Smooth muscle cell (in vitro differentiated cells): ENCODE data around the gene ALDH6A1. TPM values are rescaled to one million over a fixed set of nuclear protein-coding genes. Genes with fewer than 3 reads are reported as not detected.

Experiments used
- DNase-seq: peaks from one replicate; lab custom pipeline; 2025; ENCODE audit not compliant: unreplicated experiment; lab: John Stamatoyannopoulos, UW
- H2AFZ ChIP-seq: fragments of 200-600 bp; sonication (generic); 2 replicates; pipeline ENCODE4 v1.6.0; 2016; ENCODE audit warnings: antibody characterized with exemption, low read depth, mild to moderate bottlenecking
- H3F3A ChIP-seq: fragments of 200-600 bp; sonication (generic); 2 replicates; pipeline ENCODE4 v1.6.0; 2017; ENCODE audit warnings: antibody characterized with exemption, low read depth
- H3K27ac ChIP-seq: fragments of 200-600 bp; sonication (generic); 2 replicates; pipeline ENCODE4 v1.5.1; 2016; ENCODE audit warnings: low read depth, mild to moderate bottlenecking
- H3K27me3 ChIP-seq: fragments of 200-600 bp; sonication (generic); 2 replicates; pipeline ENCODE4 v1.6.1; 2016; ENCODE audit warnings: low read depth, mild to moderate bottlenecking
- H3K36me3 ChIP-seq: fragments of 200-600 bp; sonication (generic); 2 replicates; pipeline ENCODE4 v1.5.1; 2016; ENCODE audit warnings: low read depth
- H3K4me1 ChIP-seq: fragments of 200-600 bp; sonication (generic); 2 replicates; pipeline ENCODE4 v1.5.1; 2016; ENCODE audit warnings: low read depth
- H3K4me2 ChIP-seq: fragments of 200-600 bp; sonication (generic); 2 replicates; pipeline ENCODE4 v1.6.0; 2016; ENCODE audit warnings: mild to moderate bottlenecking
- H3K4me3 ChIP-seq: fragments of 200-600 bp; sonication (generic); 2 replicates; pipeline ENCODE4 v1.5.1; 2016; ENCODE audit warnings: mild to moderate bottlenecking
- H3K79me2 ChIP-seq: fragments of 200-600 bp; sonication (generic); 2 replicates; pipeline ENCODE4 v1.6.0; 2016; ENCODE audit warnings: low read depth, mild to moderate bottlenecking
- H3K9ac ChIP-seq: fragments of 200-600 bp; sonication (generic); 2 replicates; pipeline ENCODE4 v1.6.0; 2016; ENCODE audit warnings: low read depth
- H3K9me3 ChIP-seq: fragments of 200-600 bp; sonication (generic); replicated peaks from 2 replicates; pipeline ENCODE4 v1.5.1; 2016; ENCODE audit warnings: low read depth
- H4K20me1 ChIP-seq: fragments of 200-600 bp; sonication (generic); 2 replicates; pipeline ENCODE4 v1.6.0; 2016; ENCODE audit warnings: low read depth
- CTCF ChIP-seq: fragments of 200-600 bp; sonication (generic); IDR thresholded peaks from 2 replicates; pipeline ENCODE4 v1.5.1; 2017; ENCODE audit warnings: borderline replicate concordance, mild to moderate bottlenecking, antibody characterized with exemption; ENCODE audit not compliant: insufficient read depth, poor library complexity, severe bottlenecking
- WGBS: methylation state at CpG from one replicate; pipeline ENCODE4 v1.1.7; 2016; ENCODE audit warnings: low lambda C conversion rate; 5-methylcytosine and 5-hydroxymethylcytosine counted together
- polyA plus RNA-seq: library from polyadenylated mRNA; unstranded; fragments of >200 nt; fragmentation: Nextera tagmentation; extraction: Ambion mirVana; gene quantifications from 2 replicates; pipeline ENCODE4 v1.2.1, GENCODE V29; 2016
- total RNA-seq: library from RNA; depleted of rRNA; stranded (reverse); fragments of >200 nt; gene quantifications from 2 replicates; pipeline ENCODE4 v1.2.3, GENCODE V29; 2014

The ALDH6A1 gene
- total and polyA plus RNA-seq, 2 experiments from 2014 or later, result 16.1 to 18.9 TPM

GRCh38 chr14:74089251-74090020 is 5.2 kb upstream of the ALDH6A1 start:
- no peak for TF ChIP-seq CTCF
- Histone ChIP-seq H3K79me2 (peaks cover 22% of the 10 kb centered on the region), H3K36me3 (no peaks in the 10 kb centered on the region), H3K4me1 (peaks cover 8% of the 10 kb centered on the region), H4K20me1 (no peaks in the 10 kb centered on the region), H3K9me3 (no peaks in the 10 kb centered on the region), H3K27ac (no peak overlapping the region), H3K4me2 (no peak overlapping the region), H3K9ac (no peak overlapping the region), H3K4me3 (no peak overlapping the region), H3F3A (no peaks in the 10 kb centered on the region), H2AFZ (no peak overlapping the region), H3K27me3 (no peaks in the 10 kb centered on the region)
- WGBS, result 98% methylated on average over 8 of the region's 8 CpGs
- DNase-seq, result no peak

- peaks cover 16% of the 10 kb centered on the region for H3K4me1 ChIP-seq
- H3K27me3 ChIP-seq, result no peaks in the 10 kb centered on the region
- H3K36me3 ChIP-seq, result no peaks in the 10 kb centered on the region
- H3K79me2 ChIP-seq, result peaks cover 22% of the 10 kb centered on the region
- no peak for TF ChIP-seq CTCF
- no peak for DNase-seq
- peak overlapping the region; percentile 91 for H3K27ac ChIP-seq
- WGBS, result 98% methylated on average over 1 of the region's 1 CpG
- no peaks in the 10 kb centered on the region for H3K9me3 ChIP-seq
- peak overlapping the region; percentile 79 for H3K4me3 ChIP-seq
- peak overlapping the region; percentile 86 for H3K9ac ChIP-seq
- H3K4me2 ChIP-seq, result peak overlapping the region; percentile 92
- no peak overlapping the region for H2AFZ ChIP-seq
- no peaks in the 10 kb centered on the region for H4K20me1 ChIP-seq
- H3F3A ChIP-seq, result no peaks in the 10 kb centered on the region
These were observed 1.6 kb upstream of the ALDH6A1 start for GRCh38 chr14:74085828-74086227.

- Histone ChIP-seq H3K4me3 (peak overlapping the region; percentile 79), H3K36me3 (no peaks in the 10 kb centered on the region), H3K9ac (peak overlapping the region; percentile 86), H3K4me2 (peak overlapping the region; percentile 92), H3K4me1 (peaks cover 16% of the 10 kb centered on the region), H3K9me3 (no peaks in the 10 kb centered on the region), H3F3A (no peaks in the 10 kb centered on the region), H4K20me1 (no peaks in the 10 kb centered on the region), H3K27ac (peak overlapping the region; percentile 91), H3K27me3 (no peaks in the 10 kb centered on the region), H2AFZ (peak overlapping the region; percentile 87), H3K79me2 (peaks cover 22% of the 10 kb centered on the region)
- DNase-seq, result no peak
- 2% methylated on average over 26 of the region's 26 CpGs for WGBS
- no peak for TF ChIP-seq CTCF
These were observed 889 bp upstream of the ALDH6A1 start for GRCh38 chr14:74085047-74085637.
